ENCODE measurements around the gene PDE8A.
A peak's percentile ranks its signal among the peaks of the same experiment; 100 is the strongest.
"Not testable (repeated sequence)": the region's sequence is repeated elsewhere in the genome, so short reads cannot be mapped to it uniquely, and the experiment has no call there.

Gene PDE8A

DNA sequence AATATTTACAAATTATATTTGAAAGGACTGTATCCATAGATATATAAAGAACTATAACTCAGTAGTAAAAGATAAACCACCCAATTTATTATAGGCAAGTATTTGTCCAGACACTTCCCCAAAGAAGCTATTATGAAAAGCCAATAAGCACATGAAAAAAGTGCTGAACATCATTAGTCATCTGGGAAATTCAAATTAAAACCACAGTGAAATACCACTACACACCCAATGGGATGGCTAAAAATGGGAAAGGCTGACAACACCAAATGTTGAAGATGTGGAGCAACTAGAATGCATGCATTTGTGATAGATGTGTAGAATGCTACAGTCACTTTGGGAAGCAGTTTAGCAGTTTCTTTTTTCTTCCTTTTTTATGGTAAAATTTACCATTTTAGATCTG, 147.0 kb downstream of the PDE8A start:
- DNase-seq (ENCODE audit: low spot score) = no peak

DNA sequence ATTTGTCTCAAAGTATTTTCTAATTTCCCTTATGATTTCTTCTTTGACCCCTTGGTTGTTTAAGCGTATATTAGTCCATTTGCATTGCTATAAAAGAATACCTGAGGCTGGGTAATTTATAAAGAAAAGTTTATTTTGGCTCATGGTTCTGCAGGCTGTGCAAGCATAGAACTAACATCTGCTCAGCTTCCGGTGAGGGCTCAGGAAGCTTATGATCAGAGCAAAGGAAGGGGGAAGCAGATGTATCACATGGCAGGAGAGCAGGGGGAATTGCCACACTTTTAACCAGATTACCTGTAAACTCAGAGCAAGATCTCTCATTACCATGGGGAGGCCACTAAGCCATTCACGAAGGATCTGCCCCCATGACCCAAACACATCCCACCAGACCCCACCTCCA, 148.2 kb downstream of the PDE8A start:
- no peak for DNase-seq (ENCODE audit: low spot score)

DNA sequence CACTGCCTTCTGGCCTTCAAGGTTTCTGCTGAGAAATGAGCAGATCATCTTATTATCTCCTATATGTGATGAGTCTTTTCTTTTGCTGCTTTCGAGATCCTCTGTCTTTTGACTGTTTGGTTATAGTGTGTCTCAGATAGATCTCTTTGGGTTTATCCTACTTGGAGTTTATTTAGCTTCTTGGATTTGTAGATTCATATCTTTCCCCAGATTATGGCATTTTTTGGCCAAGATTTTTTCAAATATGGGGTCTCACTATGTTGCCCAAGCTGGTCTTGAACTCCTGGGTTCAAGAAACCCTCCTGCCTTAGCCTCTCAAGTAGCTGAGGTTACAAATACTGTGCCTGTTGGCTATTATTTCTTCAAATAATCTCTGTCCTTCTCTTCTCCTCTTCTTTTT, 150.3 kb downstream of the PDE8A start:
- no peak for DNase-seq (ENCODE audit: low spot score)

DNA sequence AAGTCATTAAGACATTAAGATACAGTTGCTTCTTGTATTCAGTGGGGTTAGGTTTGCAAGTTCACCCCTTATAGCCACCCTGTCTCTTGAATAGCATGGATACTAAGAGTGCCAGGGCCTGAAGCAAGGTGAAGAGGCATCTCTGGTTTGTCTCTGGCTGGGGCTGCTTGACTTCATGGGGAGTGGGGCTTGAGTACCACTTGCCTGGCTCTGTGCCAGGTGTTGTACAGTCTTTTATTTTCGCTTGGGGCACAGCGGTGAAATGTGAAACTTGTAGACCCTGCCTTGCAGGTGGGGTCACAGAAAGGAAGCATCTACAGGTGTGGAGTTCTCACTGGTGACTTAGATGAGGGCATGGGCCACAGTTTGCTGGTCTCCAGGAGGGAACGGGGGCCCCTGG, 152.1 kb downstream of the PDE8A start:
- no peak for DNase-seq (ENCODE audit: low spot score)

DNA sequence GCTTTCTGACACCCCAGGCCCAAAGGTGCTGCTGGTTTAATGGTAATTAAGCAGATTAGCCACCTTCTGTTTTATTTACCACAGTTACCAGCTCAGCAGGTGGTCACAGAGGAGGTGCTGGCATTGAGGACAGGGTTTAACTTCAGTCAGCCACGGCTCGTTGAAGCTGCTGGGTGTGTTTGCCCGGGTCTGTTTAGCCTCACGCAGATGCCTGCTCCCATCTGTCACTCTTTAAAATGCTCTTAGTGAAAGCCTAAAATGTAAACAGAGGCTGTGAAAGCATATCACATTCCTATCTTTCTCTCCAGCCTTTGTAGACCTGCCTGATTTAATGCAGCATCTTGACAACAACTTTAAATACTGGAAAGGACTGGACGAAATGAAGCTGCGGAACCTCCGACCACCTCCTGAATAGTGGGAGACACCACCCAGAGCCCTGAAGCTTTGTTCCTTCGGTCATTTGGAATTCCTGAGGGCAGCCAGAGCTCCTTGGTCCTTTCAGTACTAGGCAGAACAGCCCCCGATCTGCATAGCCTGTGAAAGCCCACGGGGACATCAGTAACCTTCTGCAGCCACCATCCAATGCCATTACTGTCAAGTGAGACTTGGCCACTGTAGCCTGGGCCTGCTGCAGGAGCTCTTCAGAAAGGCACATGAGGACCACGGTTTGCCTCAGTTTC, 156.0 kb downstream of the PDE8A start:
- DNase-seq (ENCODE audit: low spot score) = no peak

DNA sequence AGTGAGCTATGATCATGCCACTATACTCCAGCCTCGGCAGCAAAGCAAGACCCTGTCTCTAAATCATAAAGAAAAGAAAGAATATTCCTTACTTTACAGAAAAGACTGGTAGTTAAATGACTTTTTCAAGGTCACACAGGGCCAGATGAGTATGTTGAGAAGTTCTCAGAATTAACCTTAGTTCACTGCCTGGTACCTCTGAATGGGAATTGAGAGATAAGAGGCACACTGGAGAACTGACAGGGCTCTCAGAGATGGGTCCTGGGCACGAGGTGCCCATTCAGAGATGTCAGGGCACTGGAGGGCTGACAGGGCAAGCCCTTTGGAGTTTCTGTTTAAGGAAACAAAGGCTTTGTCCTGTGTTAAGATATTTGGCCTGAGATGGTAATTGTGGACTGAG, 157.7 kb downstream of the PDE8A start:
- no peak for DNase-seq (ENCODE audit: low spot score)

DNA sequence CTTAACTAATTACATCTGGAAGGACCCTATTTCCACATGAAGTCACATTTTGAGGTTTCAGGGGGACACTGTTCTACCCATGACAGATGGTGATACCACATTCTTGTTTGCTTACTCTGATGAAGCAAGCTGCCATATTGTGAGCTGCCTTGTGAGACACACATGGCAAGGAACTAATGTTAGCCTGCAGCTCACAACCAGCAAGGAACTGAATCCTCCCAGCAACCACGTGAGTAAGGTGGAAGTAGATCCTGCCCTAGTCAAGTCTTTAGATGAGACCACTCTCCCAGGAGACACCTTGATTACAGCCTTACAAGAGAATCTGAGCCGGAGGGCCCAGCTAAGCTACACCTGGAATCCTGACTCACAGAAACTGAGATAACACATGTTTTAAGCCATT, 160.1 kb downstream of the PDE8A start:
- no peak for DNase-seq (ENCODE audit: low spot score)

DNA sequence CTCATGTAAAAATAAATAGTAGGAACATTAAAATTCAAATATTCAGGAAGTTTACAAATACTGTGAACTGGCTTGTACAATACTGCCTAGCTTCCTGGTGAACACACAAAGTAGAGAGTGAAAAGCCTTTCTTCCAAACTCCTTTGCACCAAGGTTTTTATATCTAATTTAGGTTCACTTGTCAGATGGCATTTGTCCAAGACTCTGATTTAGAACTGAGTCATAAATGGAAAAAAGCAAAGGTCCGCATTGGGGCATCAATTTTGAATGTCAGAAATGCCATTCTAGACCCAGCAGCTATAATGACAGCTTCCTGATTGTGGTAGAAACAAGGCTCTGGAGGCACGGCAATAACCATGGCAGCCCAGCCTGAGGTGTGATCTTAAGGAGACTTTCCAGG, 160.7 kb downstream of the PDE8A start:
- no peak for DNase-seq (ENCODE audit: low spot score)

DNA sequence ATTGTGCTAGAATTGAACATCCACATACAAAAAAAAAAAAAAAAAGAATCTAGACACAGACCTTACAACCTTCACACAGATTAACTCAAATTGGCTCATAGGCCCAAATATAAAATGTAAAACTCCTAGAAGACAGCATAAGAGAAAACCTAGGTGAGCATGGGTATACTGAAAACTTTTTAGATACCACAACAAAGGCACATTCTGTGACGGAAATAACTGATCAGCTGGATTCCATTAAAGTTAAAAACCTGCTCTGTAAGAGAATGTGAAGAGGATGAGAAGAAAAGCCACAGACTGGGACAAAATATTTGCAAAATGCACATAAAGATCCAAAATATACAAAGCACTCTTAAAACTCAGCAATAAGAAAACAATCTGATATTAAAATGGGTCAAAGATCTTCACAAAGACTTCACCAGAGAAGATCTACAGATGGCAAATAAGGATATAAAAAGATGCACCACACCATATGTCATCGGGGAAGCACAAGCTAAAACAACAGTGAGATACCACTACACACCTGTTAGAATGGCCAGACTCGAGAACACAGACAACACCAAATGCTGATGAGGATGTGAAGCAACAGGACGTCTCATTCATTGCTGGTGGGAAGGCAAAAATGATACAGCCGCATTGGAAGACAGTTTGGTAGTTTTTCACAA, 167.9 kb downstream of the PDE8A start:
- DNase-seq (ENCODE audit: low spot score) = no peak

DNA sequence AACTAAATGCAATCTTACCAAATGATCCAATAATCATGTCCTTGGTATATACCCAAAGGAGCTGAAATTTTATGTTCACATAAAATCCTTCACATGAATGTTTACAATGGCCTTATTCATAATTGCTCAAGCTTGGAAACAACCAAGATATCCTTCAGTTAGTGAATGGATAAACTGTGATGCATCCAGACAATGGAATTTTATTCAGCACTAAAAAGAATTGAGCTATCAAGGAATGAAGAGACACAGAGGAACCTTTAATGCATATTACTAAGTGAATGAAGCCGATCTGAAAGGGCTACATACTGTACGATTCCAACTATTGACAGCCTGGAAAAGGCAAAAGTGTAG, 168.4 kb downstream of the PDE8A start:
- no peak for DNase-seq (ENCODE audit: low spot score)

DNA sequence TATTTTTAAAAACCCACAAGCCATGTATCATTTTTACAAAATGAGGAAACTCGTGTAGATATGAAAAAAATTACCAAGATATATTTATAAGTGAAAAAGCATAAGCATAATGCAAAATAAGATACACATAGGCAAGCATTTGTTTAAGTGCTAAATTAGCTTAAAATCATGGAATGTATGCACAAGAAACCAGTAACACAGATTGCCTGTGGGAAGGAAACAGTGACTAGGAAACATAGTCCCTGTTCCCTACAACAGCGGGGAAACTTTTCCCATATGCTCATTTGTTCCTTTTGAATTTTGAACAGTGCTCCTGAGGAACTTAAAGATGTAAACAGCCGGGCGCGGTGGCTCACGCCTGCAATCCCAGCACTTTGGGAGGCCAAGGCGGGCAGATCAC, 169.5 kb downstream of the PDE8A start:
- no peak for DNase-seq (ENCODE audit: low spot score)

DNA sequence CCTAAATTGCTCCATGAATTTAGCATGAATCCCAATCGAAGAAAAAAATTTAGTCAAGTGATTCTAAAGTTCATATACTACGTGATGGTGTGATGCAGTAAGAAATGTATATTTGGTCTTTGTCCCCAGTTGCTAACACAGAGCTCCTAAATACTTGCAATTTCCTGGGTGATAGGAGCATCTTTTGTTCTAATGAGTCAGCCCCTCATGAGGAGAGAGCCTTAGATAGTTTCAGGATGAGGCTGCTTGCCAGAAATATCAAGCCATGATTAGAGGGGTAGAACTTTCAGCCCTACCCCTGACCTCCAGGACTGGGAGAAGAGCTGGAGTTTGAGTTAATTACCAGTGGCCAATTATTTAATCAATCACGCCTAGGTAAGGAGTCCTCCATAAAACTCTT, 170.2 kb downstream of the PDE8A start:
- no peak for DNase-seq (ENCODE audit: low spot score)

DNA sequence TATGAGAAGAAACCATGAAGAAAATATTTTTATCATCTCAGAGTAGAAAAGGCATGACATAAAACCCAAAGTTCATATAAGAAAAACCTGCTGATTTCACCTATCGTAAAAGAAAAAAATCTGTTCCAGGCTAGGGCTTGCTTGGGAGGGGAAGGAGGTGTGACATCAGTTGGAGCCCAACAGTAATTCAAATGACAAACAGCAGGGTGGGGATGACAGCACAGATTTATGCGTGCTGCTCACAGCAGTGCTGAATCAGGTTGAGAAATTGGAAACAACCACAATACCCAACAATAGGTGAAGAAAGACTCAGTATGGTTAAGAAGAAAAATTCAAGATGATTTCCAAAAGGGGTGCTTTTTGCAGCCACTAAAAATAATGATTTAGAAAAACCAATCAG, 172.4 kb downstream of the PDE8A start:
- no peak for DNase-seq (ENCODE audit: low spot score)

DNA sequence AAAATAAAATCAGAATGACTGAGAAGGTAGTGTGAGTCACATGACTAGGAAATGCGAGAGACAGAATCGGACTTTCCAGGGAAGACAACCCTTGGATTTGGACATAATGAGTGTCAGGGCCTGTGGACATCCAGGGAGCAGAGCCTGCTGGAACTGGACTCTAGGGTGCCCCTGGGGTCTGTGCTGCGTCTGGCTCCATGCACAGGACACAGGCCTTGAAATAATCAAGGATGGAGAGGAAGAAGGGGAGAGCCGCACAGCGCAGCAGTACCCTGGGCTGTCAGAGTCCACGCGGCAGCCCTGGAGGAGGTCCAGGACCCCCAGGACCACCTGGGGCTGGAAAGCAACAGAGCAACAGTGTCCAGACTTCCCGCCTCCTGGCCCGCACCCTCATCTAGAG, 173.7 kb downstream of the PDE8A start:
- DNase-seq (ENCODE audit: low spot score) = no peak

DNA sequence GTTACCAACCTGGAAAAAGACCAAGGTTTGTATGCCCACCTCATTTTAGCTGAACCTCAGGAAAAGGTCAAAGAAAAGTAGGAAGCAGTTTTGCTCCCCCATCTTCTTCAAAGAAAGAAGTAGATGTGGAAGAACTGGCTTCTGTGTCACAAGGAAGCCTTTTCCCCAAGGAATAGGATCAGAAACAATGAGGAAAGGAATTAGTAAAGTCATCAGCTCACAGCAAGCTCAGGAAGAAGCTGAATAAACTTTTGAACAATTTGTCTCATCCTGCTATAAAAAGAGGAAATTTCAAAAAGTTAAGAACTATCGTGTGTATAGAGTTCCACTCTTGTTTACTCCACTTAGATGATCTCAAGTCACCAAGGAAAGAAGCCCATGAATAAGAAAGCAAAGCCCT, 174.2 kb downstream of the PDE8A start:
- DNase-seq (ENCODE audit: low spot score) = no peak

DNA sequence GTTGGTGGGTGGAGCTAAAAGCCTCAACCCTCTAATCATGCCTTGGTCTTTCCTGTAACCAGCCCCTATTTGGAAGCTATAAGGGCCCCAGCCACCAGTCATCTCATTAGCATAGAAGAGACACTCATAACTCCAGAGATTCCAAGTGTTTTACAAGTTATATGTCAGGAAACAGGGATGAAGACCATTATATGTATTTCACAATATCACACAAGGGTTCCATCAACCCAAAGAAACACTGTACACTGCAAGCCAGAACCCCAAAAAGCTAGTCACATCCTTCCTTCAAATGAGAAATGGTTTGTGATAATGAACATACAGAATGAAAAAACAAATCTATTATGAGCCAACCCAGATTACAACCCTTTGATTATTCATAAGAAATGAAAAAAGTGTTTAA, 175.7 kb downstream of the PDE8A start:
- no peak for DNase-seq (ENCODE audit: low spot score)

DNA sequence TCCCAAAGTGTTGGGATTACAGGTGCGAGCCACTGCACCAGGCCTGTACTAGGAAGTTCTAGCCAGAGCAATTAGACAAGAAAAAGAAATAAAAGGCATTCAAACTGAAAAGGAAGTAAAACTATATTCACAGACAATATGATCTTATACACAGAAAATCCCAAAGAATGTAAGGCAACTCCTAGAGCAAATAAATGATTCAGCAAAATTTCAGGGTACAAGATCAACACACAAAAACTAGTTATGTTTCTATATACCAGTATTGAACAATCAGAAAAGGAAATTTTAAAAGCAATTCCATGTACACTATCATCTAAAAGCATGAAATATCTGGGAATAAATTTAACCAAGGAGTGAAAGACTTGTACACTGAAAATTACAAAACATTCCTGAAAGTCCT, 180.6 kb downstream of the PDE8A start:
- no peak for DNase-seq (ENCODE audit: low spot score)

DNA sequence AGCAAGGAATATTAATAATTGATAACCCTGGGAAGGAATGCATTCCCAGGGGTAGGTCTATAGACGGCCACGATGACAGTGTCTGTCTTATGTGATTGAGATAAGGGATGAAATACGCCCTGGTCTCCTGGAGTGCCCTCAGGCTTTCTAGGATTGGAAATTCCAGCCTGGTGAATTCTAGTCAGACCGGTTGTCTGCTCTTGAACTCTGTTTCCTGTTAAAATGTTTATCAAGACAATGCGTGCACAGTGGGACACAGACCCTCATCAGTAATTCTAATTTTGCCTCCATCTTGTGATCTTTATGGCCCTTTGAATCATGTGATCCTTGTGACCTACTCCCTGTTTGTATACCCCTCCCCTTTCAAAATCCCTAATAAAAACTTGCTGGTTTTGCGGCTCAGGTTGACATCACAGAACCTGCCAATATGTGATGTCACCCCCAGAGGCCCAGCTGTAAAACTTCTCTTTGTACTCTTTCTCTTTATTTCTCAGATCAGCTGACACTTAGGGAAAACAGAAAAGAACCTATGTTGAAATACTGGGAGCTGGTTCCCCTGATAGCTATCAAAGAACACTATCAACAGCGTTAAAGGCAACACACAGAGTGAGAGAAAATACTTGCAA, 183.3 kb downstream of the PDE8A start:
- no peak for DNase-seq (ENCODE audit: low spot score)

DNA sequence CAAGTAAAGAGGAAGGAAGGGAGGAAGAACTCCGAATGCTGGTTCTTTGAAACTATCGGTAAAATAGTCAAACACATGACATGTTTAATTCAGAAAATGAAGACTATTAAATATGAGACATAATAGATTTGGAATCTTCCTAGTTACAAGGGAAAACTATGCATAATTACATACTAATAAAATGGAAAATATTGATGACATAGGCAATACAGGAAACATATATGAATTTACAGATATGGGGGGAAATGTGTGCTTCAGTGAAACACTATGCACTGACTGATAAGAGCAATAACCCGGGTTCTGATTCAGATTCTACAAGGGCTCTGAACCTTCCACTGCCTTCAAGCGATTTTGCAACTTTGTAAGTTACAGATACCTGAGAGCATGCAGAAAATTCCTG, 185.9 kb downstream of the PDE8A start:
- no peak for DNase-seq (ENCODE audit: low spot score)

DNA sequence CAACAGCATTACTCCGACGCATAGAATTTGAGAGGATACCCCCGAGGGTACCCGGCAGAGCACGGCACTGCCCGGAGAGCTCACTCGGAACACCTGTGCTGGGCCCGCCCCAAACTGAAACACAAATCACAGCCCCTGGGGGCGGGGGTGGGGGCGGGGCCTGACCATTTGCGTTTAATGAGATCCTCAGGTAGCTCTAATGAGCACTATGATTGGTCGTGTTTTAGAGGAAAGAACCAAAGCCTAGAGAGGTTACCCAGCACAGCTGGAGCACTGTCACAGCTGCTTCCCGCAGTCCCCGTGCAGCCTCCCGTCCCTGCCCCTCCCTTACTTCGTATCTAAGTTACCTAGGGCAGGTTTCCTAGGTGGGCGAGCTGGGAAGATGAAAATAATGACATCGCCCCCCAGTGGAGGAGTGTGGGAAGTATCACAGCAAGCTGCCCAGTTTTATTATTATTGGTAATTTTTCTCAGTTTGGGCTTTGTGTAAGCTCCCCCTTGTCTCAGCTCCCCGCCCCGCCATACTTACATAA, 187.1 kb downstream of the PDE8A start:
- DNase-seq (ENCODE audit: low spot score) = peak; percentile 3

DNA sequence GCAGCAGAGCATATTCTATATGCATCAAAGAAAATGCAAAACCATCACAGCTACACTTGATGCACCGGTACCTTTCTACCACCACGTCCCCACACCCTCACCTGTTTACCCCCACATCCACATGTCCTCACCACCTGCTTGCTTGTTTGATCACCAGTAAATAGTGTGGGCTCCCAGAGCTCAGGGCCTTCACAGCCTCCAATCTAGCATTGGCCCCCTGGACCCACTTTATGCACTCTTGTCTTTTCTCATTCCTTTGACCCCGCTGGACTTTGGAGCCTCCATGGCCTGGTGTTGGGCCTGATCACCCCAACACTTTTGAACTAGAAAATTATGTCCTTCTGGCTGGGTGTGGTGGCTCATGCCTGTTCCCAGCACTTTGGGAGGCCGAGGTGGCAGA, 190.1 kb downstream of the PDE8A start:
- no peak for DNase-seq (ENCODE audit: low spot score)

DNA sequence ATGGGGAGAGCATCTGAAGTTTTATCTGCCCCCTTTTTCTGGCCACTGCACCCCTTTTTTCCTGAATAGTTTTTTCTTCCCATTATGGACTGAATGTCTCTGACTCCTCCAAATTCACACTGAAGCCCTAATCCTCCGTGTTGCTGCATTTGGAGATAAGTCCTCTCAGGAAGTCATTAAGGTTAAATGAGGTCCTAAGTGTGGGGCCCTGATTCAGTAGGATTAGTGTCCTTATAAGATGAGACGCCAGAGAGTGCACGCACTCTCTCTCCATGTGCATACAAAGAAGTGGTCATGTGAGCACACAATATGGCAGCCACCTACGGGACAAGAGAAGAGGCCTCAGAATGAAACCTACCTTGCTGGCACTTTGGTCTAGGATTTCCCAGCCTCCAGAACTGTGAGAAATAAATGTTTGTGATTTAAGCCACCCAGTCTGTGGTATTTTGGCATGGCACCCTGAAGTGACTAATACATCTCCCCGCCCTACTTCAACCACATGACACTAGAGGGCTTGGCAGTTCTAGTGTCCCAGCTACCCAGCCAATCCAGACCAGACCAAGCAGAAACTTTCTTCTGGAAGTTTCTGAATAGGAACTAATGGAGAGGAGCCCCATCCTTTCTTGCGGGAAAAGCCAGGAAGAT, 191.3 kb downstream of the PDE8A start:
- no peak for DNase-seq (ENCODE audit: low spot score)

DNA sequence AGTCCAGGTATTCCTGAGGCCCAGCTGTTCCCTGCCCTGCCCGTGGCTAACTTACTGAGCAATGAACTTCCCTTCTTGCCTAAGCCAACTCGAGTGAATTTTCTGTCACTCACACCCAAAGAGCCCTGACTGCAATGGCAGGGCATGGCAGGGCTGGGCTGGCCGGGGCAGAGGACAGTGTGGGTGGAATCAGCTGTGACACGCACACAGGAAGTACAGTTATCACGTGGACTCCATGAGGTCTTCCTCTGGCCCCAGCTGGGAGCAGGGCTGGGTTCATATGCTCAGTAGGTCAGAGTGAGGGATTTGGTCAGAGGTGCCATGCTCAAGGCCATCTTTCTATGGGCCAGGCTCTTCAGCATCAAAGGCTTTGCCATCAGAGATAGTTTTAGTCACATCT, 192.0 kb downstream of the PDE8A start:
- DNase-seq (ENCODE audit: low spot score) = not testable (repeated sequence)
